Heart left ventricle (tissue), 13 donors: ENCODE data around the gene AGXT.

Source experiments
- POLR2A ChIP-seq, 2 donors: fragments of 450-650 bp; IDR thresholded peaks; one replicate each; pipeline ENCODE4 v1.6.1; 2017; ENCODE audit warnings: antibody characterized with exemption in 2 of 2, mild to moderate bottlenecking in 2 of 2, moderate library complexity in 2 of 2
- TF ChIP-seq, protein P1 (sequence below), 12 donors: fragments of 200-600 bp; sonication (generic) in 4 of 12; IDR thresholded peaks; one replicate each; pipeline versions ENCODE4 v1.5.0 to v1.8.0; 2018 to 2022; ENCODE audit warnings: antibody characterized with exemption in 12 of 12, mild to moderate bottlenecking in 5 of 12
- donor health status: ischemic (EF 13 %, LVEDD 7.1; RV severe dilation, severe dysfunction).
- donor health status: DM: no; HTN: yes; CAD: no.
- donor health status: DM: no; HTN: no; CAD: no.
- donor health status: ischemic (EF 25% LVEDD 6.9; RV normal size, moderate dysfunction).
- donor health status: ischemic (EF 25% LVEDD 5.7; RV mildly dilated, moderate dysfunction).
- donor health status: ischemic (EF 35%, LVEDD 5.7; RV mildly dilated, moderate dysfunction).
- donor health status: nonischemic (EF 11% LVEDD 7.7; RV severe dilation, severe dysfunction).
- donor health status: DM: yes; HTN: yes; CAD: no.
- donor health status: PGD.
- donor health status: ischemic (EF 29% LVEDD 5.4; RV normal size, mild dysfunction).
- donor health status: nonischemic (EF 23%, LVEDD 6.1; RV moderate dilation, normal function).

DNA sequence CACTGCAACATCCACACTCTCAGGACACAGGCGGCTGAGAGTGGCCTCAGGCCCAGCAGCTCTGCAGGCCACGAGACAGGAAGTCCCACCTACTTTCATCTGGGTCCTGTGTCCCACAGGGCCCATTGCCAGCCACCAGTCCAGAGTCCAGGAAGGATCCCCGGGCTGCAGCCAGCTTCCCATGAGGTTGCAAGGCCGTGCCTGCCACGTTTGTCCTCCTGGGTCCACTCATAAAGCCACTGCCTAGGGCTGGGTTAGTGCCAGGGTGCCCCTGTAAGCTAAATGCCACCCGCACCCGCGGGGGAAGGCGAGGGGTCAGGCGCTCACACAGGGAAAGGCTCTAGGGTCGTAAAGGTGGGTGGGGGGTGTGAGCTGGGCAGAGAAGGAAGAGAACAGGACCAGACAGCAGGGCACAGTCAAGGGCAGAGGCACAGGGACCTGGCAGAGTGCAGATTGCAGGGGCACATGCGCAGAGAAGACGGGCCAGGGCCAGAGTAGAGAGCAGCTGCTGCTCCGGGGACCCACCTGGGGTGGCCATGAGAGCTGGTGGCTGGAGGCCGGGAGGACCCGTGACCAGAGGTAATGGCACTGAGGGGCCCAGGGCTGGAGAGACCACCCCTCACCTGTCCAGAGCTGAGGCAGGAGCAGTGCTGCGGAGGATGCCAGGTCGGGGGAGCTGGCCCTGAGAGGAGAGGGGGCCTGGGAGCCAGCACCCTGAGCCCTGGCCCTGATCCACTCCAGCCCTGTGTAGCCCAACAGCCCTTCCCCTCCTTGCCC, 8.0 kb downstream of the AGXT start:
- TF ChIP-seq, protein P1, sequence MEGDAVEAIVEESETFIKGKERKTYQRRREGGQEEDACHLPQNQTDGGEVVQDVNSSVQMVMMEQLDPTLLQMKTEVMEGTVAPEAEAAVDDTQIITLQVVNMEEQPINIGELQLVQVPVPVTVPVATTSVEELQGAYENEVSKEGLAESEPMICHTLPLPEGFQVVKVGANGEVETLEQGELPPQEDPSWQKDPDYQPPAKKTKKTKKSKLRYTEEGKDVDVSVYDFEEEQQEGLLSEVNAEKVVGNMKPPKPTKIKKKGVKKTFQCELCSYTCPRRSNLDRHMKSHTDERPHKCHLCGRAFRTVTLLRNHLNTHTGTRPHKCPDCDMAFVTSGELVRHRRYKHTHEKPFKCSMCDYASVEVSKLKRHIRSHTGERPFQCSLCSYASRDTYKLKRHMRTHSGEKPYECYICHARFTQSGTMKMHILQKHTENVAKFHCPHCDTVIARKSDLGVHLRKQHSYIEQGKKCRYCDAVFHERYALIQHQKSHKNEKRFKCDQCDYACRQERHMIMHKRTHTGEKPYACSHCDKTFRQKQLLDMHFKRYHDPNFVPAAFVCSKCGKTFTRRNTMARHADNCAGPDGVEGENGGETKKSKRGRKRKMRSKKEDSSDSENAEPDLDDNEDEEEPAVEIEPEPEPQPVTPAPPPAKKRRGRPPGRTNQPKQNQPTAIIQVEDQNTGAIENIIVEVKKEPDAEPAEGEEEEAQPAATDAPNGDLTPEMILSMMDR (IDR thresholded peaks at IDR 0.05) = no peak
- TF ChIP-seq POLR2A (IDR thresholded peaks at IDR 0.05) = no peak
